EH (cell line): ENCODE measurements around the gene RNF11.
"Not testable (repeated sequence)": the region's sequence is repeated elsewhere in the genome, so short reads cannot be mapped to it uniquely, and the experiment has no call there.

Experiments used
- DNase-seq: peaks from one replicate; pipeline ENCODE4 v3.0.0-alpha.2; 2015; ENCODE audit warnings: low read depth

The RNF11 gene

GRCh38 chr1:51235673-51236530 is at the start of gene RNF11:
Gene RNF11 (plus strand): TSS chr1:51236273. CDS start chr1:51236757, 484 bp downstream.
- peak; percentile 89 for DNase-seq

- no peak for DNase-seq
These were observed 47.8 kb upstream of the RNF11 start for GRCh38 chr1:51188230-51188629.

- peak; percentile 76 for DNase-seq
These were observed 46.5 kb upstream of the RNF11 start for GRCh38 chr1:51189421-51190073.

- no peak for DNase-seq
These were observed 45.1 kb upstream of the RNF11 start for GRCh38 chr1:51190961-51191360.

GRCh38 chr1:51192213-51192843 is 43.7 kb upstream of the RNF11 start:
- DNase-seq: peak; percentile 83

- DNase-seq: no peak
These were observed 42.5 kb upstream of the RNF11 start for GRCh38 chr1:51193564-51193963.

- DNase-seq: no peak
These were observed 32.8 kb upstream of the RNF11 start for GRCh38 chr1:51203121-51203873.

GRCh38 chr1:51203874-51204245 is 32.2 kb upstream of the RNF11 start:
- no peak for DNase-seq

GRCh38 chr1:51210055-51210454 is 26.0 kb upstream of the RNF11 start:
- DNase-seq: no peak

GRCh38 chr1:51210676-51211075 is 25.4 kb upstream of the RNF11 start:
- DNase-seq: no peak

- peak; percentile 83 for DNase-seq
These were observed 21.4 kb upstream of the RNF11 start for GRCh38 chr1:51214615-51215131.

GRCh38 chr1:51215169-51215568 is 20.9 kb upstream of the RNF11 start:
- DNase-seq: peak; percentile 14

GRCh38 chr1:51216631-51217030 is 19.4 kb upstream of the RNF11 start:
- no peak for DNase-seq

GRCh38 chr1:51217101-51217500 is 19.0 kb upstream of the RNF11 start:
- DNase-seq: no peak

- DNase-seq: peak; percentile 12
These were observed 17.5 kb upstream of the RNF11 start for GRCh38 chr1:51218570-51218969.

GRCh38 chr1:51219022-51219421 is 17.1 kb upstream of the RNF11 start:
- peak; percentile 16 for DNase-seq

GRCh38 chr1:51221529-51221928 is 14.5 kb upstream of the RNF11 start:
- not testable (repeated sequence) for DNase-seq

- DNase-seq: no peak
These were observed 13.8 kb upstream of the RNF11 start for GRCh38 chr1:51222136-51222787.

- DNase-seq: no peak
These were observed 13.3 kb upstream of the RNF11 start for GRCh38 chr1:51222809-51223208.

- DNase-seq: no peak
These were observed 11.8 kb upstream of the RNF11 start for GRCh38 chr1:51224255-51224654.

GRCh38 chr1:51227231-51227960 is 8.7 kb upstream of the RNF11 start:
- not testable (repeated sequence) for DNase-seq
